B cell (primary cell): ENCODE results near the gene PRICKLE3.

ENCODE experiments used
- CTCF ChIP-seq: fragments of 200-600 bp; IDR thresholded peaks from one replicate; pipeline ENCODE4 v1.8.0; 2022; ENCODE audit warnings: antibody characterized with exemption, mild to moderate bottlenecking
- EZH2 ChIP-seq: IDR thresholded peaks from 2 replicates; pipeline ENCODE4 v1.6.1; 2012; ENCODE audit warnings: borderline replicate concordance, low read depth, mild to moderate bottlenecking, moderate library complexity, low read length; ENCODE audit not compliant: insufficient read depth, poor library complexity, severe bottlenecking

GRCh38 chrX:49129427-49129826, 56.7 kb downstream of the PRICKLE3 start:
- TF ChIP-seq CTCF (no peak), EZH2 (no peak)
